ENCODE results near the gene ARL2.
A peak's percentile ranks its signal among the peaks of the same experiment; 100 is the strongest.

The ARL2 gene

DNA sequence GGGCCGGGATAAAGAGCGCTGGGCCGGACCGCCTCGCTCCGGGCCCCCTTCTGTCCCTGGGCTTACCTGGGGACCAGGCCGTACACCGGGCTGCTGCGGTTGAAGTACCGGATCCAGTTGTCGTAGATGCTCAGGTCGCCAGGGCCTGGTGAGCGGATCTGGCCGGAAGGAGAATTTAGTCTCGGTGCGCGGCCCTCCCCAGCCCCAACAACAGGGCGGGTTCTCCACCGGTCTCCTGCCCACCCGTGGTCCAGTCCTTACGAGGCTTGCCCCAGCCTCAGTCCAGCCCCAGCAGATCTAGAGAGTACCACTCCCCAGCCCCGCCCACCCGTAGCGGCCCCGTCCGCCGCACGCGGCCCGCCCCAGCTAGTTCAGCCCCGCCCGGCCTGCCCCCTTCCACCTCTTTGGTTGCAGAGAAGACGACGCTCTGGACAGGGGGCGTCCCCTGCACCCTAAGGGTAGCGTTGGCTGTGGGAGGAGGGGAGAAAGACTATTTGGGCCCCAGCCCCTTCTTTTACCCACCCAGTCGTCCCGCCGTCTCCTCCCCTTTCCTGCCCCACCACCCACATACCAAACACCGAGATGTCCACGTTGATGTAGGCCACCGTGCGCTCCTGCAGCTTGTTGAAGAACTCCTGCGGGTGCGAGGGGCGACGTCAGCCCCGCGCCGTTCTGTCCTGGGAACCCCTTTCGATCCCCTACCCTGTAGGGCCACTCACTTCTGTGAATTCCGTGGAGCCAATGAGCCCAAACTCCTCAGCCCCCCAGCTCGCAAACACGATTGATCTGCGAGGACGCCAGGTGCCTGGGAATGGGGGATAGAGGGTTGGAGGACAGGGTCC, 33.8 kb downstream of the ARL2 start:
- DNase-seq (ENCODE audit: low spot score) = peak; percentile 42

DNA sequence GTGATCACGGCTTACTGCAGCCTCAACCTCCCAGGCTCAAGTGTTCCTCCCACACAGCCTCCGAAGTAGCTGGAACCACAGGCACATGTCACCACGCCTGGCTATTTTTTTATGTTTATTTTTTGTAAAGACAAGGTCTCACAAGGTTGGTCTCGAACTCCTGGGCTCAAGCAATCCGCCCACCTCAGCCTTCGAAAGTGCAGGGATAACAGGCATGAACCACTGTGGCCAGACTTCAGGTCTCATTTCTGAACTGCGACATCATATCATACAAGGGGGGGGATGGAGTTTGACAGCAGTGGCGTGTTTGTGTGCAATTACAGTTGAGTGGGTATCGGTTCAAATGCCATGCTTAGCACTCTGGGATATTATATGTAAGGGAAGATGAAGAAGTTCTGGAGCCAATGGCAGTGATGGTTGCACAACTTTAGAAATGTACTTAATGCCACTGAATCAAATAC, 37.5 kb downstream of the ARL2 start:
- no peak for DNase-seq (ENCODE audit: low spot score)

GRCh38 chr11:65053827-65054508, 40.0 kb downstream of the ARL2 start:
- DNase-seq (ENCODE audit: low spot score) = peak; percentile 24

DNA sequence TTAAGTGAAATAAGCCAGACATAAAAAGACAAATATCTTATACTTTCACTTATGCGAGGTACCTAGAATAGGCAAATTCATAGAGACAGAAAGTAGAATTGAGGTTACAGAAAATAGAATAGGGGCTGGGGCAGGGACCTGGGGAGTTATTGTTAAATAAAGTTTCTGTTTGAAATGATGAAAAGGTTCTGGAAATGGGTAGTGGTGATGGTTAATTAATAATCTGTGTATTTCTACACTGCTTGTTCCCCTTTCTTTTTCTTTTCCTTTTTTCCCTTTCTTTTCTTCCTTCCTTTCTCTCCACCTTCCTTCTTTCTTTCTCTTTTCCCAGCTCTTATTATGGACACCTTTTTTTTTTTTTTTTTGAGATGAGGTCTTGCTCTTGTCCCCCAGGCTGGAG, 41.6 kb downstream of the ARL2 start:
- DNase-seq (ENCODE audit: low spot score) = no peak

GRCh38 chr11:65056999-65057398, 43.0 kb downstream of the ARL2 start:
- no peak for DNase-seq (ENCODE audit: low spot score)

DNA sequence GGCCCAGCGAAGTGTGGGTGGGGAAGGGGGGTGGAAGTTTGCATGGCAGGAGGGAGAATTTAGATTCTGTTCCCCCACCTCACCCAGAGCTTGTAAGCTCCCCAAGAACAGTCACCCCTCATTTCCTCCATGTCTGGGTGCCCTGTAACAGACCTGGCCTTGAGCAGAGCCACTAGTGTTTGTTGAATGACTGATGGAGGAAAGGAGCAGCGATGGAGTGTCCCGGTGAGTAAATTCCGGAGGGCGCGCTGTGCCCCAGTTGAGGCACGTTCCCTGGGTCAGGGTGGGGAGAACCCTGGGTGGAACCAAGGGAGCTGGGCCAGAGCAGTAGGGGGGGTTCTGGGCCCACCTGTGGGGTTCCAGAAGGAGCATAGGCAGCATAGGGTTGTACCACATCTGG, 43.6 kb downstream of the ARL2 start:
- no peak for DNase-seq (ENCODE audit: low spot score)

DNA sequence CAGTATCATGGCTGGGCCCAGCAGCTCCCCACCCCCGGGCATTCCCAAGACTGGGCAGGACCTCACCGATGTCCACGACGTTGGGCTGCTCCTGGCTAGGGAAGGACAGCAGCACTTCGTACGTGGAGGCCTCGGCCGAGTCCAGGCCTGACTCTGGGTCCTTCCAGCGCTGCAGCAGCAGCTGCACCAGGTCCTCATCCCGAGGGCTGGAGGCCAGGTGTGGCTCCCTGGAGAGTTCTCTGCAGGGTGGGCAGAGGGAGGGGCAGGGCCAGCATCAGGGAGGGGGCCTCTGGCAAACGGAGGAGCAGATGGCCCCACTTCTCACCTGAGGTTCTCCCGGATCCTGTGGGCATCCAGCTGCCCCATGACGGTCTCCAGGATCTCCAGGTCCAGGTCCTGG, 44.1 kb downstream of the ARL2 start:
- DNase-seq (ENCODE audit: low spot score) = no peak

- no peak for DNase-seq (ENCODE audit: low spot score)
Observed at GRCh38 chr11:65058419-65059054, 44.6 kb downstream of the ARL2 start, which contains the start of gene NAALADL1. NAALADL1 (minus strand) TSS chr11:65058553; CDS start chr11:65058521, 32 bp downstream.

GRCh38 chr11:65059523-65059922, 45.6 kb downstream of the ARL2 start:
- no peak for DNase-seq (ENCODE audit: low spot score)

GRCh38 chr11:65059959-65060824, 46.2 kb downstream of the ARL2 start:
- DNase-seq (ENCODE audit: low spot score) = no peak

DNA sequence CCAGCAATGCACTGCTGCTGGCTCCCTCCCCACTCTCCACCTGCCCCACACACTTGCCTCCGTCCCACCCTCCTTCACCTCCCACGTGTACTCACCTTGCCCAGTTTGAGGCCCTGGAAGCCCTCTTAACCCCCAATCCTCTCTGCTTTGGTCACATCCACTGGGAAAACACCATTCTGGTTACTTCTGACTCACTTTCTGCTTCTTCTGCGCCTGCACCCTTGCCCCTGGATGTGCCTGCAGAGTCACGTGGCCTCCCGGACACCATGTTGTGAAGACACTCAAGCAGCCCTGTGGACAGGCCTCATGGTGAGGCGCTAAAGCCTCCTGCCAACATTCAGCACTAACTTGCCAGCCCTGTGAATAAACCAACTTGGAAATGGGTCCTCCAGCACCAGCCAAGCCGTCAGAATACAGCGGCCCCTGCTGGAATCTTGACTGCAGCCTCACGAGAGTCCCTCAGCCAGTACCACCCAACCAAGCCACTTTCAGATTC, 47.0 kb downstream of the ARL2 start:
- no peak for DNase-seq (ENCODE audit: low spot score)

DNA sequence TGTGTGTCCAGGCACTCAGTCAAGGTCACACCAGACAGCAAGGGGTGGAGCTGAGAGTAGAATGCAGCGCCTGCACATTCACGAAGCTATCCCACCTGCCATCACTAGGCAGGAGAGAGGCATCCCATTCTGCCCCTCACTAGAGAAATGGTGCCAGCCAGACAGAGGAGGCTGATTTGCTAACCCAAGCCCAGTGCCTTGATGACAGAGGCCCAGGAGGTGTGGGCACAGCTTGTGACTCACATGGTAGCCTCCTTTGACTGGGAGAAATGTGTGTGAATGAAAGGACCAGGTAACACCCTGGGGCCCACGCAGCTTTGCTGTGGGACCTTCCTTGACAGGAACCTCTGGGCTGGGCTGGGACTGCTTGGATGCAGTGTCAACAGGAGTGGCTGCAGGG, 49.6 kb downstream of the ARL2 start:
- no peak for DNase-seq (ENCODE audit: low spot score)

- DNase-seq (ENCODE audit: low spot score) = no peak
Observed at GRCh38 chr11:65064847-65065240, 50.9 kb downstream of the ARL2 start.

DNA sequence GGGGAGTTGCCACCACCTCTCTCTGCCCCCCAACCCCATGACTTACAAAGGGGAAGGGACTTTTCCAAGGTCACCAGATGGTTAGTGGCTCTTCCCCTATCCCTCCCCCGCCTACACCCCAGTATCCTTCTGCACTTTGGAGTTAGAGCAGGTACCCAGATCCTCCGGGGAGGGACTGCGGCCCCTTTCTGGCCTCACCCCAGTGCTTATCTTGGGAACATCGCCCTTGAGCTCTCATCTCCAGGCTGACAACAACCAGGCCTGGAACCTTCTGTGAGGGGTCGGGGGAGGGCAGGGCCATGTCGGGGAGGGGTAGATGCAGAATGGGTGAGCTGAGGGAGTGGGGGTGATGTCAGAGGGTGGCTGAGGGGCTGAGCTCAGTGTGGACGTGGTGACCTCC, 51.9 kb downstream of the ARL2 start:
- no peak for DNase-seq (ENCODE audit: low spot score)

DNA sequence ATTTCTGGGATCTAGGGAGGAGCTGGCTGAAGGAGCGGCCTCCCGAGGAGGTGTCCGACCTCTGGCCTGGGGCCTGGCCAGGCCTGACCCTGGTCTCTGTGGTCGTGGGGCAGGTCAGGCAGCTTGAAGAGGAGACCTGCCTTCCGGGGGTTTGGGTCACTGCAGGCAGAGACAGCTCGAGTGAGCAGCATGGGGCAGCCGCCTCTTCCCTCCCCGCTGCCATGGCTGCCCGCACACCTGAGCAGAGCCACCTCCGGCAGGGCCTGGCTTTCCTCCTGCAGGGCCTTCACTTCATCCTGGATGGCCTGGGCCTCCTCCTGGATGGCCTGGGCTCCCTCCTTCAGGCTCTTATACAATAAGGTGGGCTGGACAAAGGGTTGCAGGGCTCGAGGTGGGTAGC, 52.4 kb downstream of the ARL2 start:
- no peak for DNase-seq (ENCODE audit: low spot score)

DNA sequence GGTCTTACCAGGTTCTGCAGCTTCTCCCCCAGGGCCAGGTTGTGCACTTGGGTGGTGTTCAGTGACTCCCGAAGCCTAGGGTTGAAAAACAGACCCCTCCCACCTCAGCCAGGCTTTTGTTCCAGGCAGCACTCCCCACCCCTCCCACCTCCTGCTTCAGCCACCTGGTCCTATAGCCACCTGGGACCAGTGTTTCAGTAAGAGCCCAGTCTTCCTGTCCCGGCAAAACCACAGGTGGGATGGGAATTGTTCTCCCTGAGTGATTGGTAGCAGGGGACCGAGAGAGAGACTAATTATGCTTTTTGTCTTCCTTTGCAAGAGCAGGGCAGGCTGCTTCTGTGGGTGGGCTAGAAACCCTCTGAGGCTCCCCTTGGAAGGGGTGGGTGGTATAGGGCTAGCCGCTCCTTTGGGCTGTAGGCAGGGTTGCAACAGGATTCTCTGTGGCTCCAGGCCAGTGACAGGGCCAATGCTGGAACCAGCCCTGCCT, 52.9 kb downstream of the ARL2 start:
- DNase-seq (ENCODE audit: low spot score) = no peak

GRCh38 chr11:65067446-65067845, 53.5 kb downstream of the ARL2 start:
- DNase-seq (ENCODE audit: low spot score) = no peak

DNA sequence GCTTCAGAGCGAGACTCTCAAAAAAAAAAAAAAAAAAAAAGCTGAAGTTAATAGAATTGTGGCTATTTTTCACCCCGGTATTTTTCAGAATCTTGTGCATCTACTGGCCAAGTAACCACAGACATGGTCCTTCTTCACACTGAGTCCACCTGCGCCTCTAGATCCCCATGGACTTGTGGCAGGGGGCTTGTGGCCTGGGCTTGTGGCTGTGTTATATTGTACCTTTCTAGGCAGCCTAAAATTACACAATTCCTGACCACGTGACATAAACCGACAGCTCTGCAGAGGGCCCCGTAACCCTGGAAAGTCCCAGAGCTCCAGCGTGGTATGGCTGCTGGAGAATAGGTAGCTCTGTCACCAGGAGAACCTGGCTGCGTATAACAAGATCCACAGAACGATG, 55.3 kb downstream of the ARL2 start:
- DNase-seq (ENCODE audit: low spot score) = no peak
